Measurements from ENCODE around the gene TBCB.
A peak's percentile ranks its signal among the peaks of the same experiment; 100 is the strongest.
"Not testable (repeated sequence)": the region's sequence is repeated elsewhere in the genome, so short reads cannot be mapped to it uniquely, and the experiment has no call there.

TBCB gene

GRCh38 chr19:36103040-36103626 is 12.1 kb upstream of the TBCB start:
- DNase-seq = no peak

- DNase-seq = no peak
Measured at GRCh38 chr19:36103842-36104552, 11.3 kb upstream of the TBCB start.

GRCh38 chr19:36106441-36106840 is 8.8 kb upstream of the TBCB start:
- DNase-seq = no peak

- no peak for DNase-seq
Measured at GRCh38 chr19:36106991-36107390, 8.3 kb upstream of the TBCB start.

- DNase-seq = no peak
Measured at GRCh38 chr19:36108684-36109083, 6.6 kb upstream of the TBCB start.

GRCh38 chr19:36110487-36111199 is 4.6 kb upstream of the TBCB start, which contains the start of gene OVOL3:
Gene OVOL3, plus strand, starts transcription at chr19:36111143. Its CDS starts 60 bp downstream, at chr19:36111203.
- no peak for DNase-seq

- DNase-seq = no peak
Measured at GRCh38 chr19:36111200-36111539, 4.1 kb upstream of the TBCB start.

- DNase-seq = no peak
Measured at GRCh38 chr19:36112678-36113077, 2.6 kb upstream of the TBCB start.

- DNase-seq = no peak
Measured at GRCh38 chr19:36113425-36113824, 1.8 kb upstream of the TBCB start.

GRCh38 chr19:36113894-36114720 is 1.2 kb upstream of the TBCB start:
- DNase-seq = peak in 1 of 2 experiments; percentile 39

- peak; percentile 98 for DNase-seq
Measured at GRCh38 chr19:36114721-36115452, 381 bp upstream of the TBCB start, which contains the start of gene POLR2I. Gene POLR2I, minus strand, starts transcription at chr19:36114875. Its CDS starts 19 bp downstream, at chr19:36114856.

GRCh38 chr19:36116344-36116637 is 1.0 kb downstream of the TBCB start:
- no peak for DNase-seq

- no peak for DNase-seq
Measured at GRCh38 chr19:36120092-36120983, 5.1 kb downstream of the TBCB start.

- no peak for DNase-seq
Measured at GRCh38 chr19:36120984-36121358, 5.7 kb downstream of the TBCB start.

- no peak for DNase-seq
Measured at GRCh38 chr19:36121486-36122124, 6.3 kb downstream of the TBCB start.

- peak in 1 of 2 experiments; percentile 31 for DNase-seq
Measured at GRCh38 chr19:36125557-36125956, 10.3 kb downstream of the TBCB start.

GRCh38 chr19:36128392-36128736 is 13.1 kb downstream of the TBCB start:
- DNase-seq = no peak

- not testable (repeated sequence) for DNase-seq
Measured at GRCh38 chr19:36131221-36131620, 16.0 kb downstream of the TBCB start.

GRCh38 chr19:36134867-36135266 is 19.6 kb downstream of the TBCB start:
- not testable (repeated sequence) for DNase-seq

- no peak for DNase-seq
Measured at GRCh38 chr19:36136964-36137686, 21.9 kb downstream of the TBCB start.

GRCh38 chr19:36139120-36139472 is 23.8 kb downstream of the TBCB start:
- no peak for DNase-seq
